HAP-1 (cell line): ENCODE data around the gene MAP3K14.

Experiments
- DNase-seq, 2 experiments: peaks; one replicate each; pipeline ENCODE4 v3.0.0-alpha.2; 2016 to 2020; ENCODE audit warnings: low spot score in 2 of 2
- H3K27me3 ChIP-seq: fragments of 250-450 bp; sonication (Bioruptor Pico); 2 replicates; pipeline ENCODE4 v1.5.1; 2020; ENCODE audit warnings: low read depth, mild to moderate bottlenecking, moderate library complexity
- H3K36me3 ChIP-seq: fragments of 250-450 bp; sonication (Bioruptor Pico); replicated peaks from 2 replicates; pipeline ENCODE4 v1.5.1; 2020; ENCODE audit warnings: mild to moderate bottlenecking
- H3K4me1 ChIP-seq: fragments of 250-450 bp; sonication (Bioruptor Pico); 2 replicates; pipeline ENCODE4 v1.5.1; 2020; ENCODE audit warnings: mild to moderate bottlenecking
- H3K4me3 ChIP-seq: fragments of 250-450 bp; sonication (Bioruptor Pico); 2 replicates; pipeline ENCODE4 v1.5.1; 2020; ENCODE audit warnings: mild to moderate bottlenecking, moderate library complexity
- H3K9me3 ChIP-seq: fragments of 250-450 bp; sonication (Bioruptor Pico); 2 replicates; pipeline ENCODE4 v1.5.1; 2020; ENCODE audit warnings: mild to moderate bottlenecking, moderate library complexity
- in situ Hi-C: fragments of 300-500 bp; cut with MboI; formaldehyde crosslinking; loops from 3 replicates; pipeline ENCODE4 v1.14.3; 2020; ENCODE audit warnings: low sequenced_read_pairs, inconsistent platforms, mixed read lengths

The MAP3K14 gene

DNA sequence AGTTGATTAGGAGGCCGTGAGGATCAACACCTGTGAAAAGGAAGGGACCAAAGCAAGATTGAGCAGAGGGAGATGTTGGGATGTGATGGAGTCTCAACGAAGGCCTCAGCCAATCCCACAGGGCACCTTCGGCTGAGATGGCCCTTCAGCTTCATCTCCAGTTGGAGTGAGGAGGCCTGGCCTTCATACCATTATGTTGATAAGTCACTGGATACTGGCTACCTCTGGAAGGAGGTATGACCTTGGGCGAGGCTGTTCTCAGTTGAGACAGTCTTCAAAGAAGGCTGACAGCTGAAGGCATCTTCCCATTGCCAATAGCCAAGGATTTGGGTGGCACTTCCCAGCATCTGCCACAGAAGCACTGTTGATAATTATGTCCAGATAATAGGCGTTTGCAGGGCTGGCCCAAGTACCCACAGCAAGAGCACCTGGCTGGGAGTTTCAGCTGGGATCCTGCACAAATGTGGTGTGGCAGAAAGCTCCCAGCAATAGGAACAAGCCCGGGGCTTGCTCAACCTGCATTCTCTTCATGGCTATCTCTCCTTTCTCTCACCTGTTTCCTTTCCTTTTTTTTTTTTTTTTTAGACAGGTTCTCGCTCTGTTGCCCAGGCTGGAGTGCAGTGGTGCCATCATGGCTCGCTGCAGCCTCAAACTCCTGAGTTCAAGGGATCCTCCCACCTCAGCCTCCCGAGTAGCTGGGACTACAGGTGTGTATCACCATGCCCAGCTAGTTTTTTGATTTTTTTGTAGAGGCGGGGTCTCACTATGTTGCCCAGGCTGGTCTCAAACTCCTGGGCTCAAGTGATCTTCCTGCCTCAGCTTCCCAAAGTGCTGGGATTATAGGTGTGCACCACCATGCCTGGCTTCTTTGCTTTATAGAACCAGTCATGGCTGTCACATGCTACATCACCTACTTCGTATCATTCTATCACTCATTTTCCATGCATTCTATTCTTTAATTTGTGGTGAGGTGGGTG is 18.2 kb upstream of the MAP3K14 start:
- H3K9me3 ChIP-seq = no peaks in the 10 kb centered on the region
- no peaks in the 10 kb centered on the region for H3K36me3 ChIP-seq
- DNase-seq = no peak
- H3K4me1 ChIP-seq = no peaks in the 10 kb centered on the region
- H3K4me3 ChIP-seq = no peak overlapping the region
- in situ Hi-C loops = loop anchor here (5.0 kb wide), 1 partner anchor 48 kb away; no protein-coding TSS in a partner anchor
- H3K27me3 ChIP-seq = peaks cover 7% of the 10 kb centered on the region; the same call in 1 of the 2 replicates

GRCh38 chr17:45334231-45334630 is 17.4 kb upstream of the MAP3K14 start:
- H3K4me1 ChIP-seq = no peaks in the 10 kb centered on the region
- H3K36me3 ChIP-seq = no peaks in the 10 kb centered on the region
- H3K9me3 ChIP-seq = no peaks in the 10 kb centered on the region
- in situ Hi-C loops = no loop called here
- H3K27me3 ChIP-seq = peaks cover 4% of the 10 kb centered on the region; the same call in 1 of the 2 replicates
- no peak for DNase-seq
- H3K4me3 ChIP-seq = no peak overlapping the region

DNA sequence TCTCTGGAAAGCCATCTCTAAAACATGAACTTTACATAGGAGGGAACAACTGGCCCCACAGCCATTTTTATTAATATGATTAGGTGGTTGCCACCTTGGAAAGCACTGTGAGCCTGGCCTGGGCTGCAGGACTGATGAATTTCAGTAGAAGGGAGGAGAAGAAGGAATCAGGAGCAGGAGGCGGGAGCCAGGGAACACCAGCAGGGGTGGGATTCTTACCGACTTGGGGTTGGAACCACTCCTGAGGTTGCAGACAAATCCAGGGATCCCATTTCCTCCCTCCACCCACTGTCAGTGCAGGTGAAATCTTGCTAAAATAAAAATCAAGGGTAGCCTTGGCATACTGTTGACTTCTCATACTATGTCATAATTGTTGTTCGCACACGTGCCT is 16.9 kb upstream of the MAP3K14 start:
- H3K36me3 ChIP-seq = no peaks in the 10 kb centered on the region
- DNase-seq = no peak
- peaks cover 4% of the 10 kb centered on the region; the same call in 1 of the 2 replicates for H3K27me3 ChIP-seq
- H3K4me1 ChIP-seq = no peaks in the 10 kb centered on the region
- H3K9me3 ChIP-seq = no peaks in the 10 kb centered on the region
- in situ Hi-C loops = no loop called here
- no peak overlapping the region for H3K4me3 ChIP-seq

DNA sequence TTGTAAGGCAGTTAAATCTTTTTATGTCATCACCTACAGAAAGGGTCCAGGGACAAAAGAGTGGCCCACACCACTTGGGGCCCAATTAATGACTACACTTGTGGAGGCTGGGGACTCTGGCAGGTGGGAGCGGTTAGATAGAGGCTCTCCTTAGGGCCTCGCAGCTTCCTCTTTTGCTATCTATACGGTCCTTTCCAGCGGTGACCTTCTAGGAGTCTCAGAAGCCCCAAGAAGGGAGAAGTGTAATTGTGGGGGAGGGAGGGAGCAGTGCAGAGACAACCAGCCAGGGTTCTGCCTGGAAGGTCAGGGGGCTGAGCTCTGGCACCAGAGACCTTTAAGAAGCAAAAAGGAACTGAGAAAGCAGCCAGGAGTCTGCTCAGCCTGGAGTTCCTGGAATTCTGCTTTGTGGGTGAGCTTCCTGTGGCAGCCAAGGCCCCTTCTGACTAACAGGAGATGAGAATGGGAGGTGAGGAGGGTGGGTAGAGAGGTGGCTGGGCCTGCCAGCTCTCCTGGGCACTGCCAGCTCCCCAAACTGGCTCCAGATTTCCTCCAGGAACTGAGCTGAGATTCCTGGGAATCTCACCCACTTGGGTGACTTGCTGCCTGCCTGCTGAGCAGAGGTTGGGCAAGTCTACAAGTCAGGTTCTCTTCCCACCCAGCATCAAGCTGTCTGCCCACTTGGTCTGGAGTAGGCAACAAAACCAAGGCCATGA is 16.3 kb upstream of the MAP3K14 start:
- Histone ChIP-seq H3K9me3 (no peaks in the 10 kb centered on the region), H3K27me3 (peaks cover 2% of the 10 kb centered on the region; the same call in 1 of the 2 replicates), H3K4me1 (no peaks in the 10 kb centered on the region), H3K4me3 (no peak overlapping the region), H3K36me3 (no peaks in the 10 kb centered on the region)
- DNase-seq = no peak
- in situ Hi-C loops = no loop called here

DNA sequence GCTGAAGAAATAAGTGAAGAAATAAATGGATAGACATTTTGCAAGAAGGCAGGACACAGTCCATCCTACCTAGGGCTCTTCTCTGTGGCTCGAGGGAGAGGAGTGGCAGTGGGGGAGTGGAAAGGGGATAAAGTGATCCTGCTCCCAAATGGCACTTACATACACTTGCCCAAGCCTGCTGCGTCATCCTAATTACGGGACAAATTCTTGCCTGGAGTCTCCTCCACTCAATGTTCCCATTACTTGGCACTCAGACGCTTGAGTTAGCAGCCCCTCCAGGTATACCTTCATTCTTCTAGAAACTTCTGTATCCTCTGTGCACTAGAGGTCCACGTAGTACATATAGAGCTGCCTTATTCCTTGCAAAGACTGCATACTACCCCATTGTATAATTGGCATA is 15.7 kb upstream of the MAP3K14 start:
- H3K4me3 ChIP-seq = no peak overlapping the region
- in situ Hi-C loops = no loop called here
- DNase-seq = no peak
- peaks cover 4% of the 10 kb centered on the region; the same call in 1 of the 2 replicates for H3K27me3 ChIP-seq
- H3K36me3 ChIP-seq = no peaks in the 10 kb centered on the region
- H3K9me3 ChIP-seq = no peaks in the 10 kb centered on the region
- no peaks in the 10 kb centered on the region for H3K4me1 ChIP-seq

DNA sequence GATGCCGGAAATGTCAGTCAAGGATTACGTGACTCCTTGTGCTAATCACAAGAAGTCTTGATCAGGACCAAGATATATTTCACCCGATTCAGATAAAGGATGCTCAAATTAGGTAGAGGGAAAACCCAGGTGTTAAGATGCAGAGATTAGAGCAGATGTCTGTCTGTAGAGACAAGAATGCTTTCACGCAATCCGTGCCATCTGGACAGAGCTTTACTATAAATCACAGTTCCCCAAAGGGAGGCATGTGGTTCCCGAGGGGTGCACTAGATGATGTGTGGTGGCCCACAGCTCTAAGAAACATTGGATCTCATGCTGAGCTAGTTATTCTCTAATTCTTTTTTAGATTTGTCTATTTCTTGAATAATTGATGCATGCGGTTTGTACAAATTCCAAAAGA is 9.8 kb upstream of the MAP3K14 start:
- H3K4me1 ChIP-seq = no peaks in the 10 kb centered on the region
- H3K36me3 ChIP-seq = no peaks in the 10 kb centered on the region
- no peak for DNase-seq
- H3K27me3 ChIP-seq = peaks cover 7% of the 10 kb centered on the region; the same call in 1 of the 2 replicates
- H3K4me3 ChIP-seq = no peak overlapping the region
- H3K9me3 ChIP-seq = no peaks in the 10 kb centered on the region
- in situ Hi-C loops = no loop called here

GRCh38 chr17:45325810-45326209 is 9.0 kb upstream of the MAP3K14 start:
- Histone ChIP-seq H3K9me3 (no peaks in the 10 kb centered on the region), H3K4me1 (no peaks in the 10 kb centered on the region), H3K36me3 (no peaks in the 10 kb centered on the region), H3K4me3 (no peak overlapping the region), H3K27me3 (peaks cover 7% of the 10 kb centered on the region; the same call in 1 of the 2 replicates)
- no peak for DNase-seq
- in situ Hi-C loops = no loop called here

DNA sequence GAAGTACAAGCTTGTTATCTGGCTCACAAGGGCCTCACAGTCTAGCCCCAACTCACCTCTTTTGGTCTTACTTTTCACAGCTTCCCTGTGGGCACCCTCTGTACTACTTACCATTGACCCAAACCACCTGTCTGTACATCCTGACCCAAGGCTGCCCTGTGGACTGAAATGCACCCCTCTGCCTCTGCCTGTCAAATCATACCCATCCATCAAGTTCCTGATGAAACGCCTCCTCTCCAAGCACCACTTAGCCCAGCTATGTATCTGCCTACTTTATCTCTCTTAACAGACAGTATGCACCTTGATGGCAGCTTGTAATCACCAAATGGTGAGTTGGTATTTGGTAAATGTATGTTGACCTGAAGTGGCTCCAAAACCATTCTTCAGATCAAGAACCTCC is 7.5 kb upstream of the MAP3K14 start:
- peaks cover 7% of the 10 kb centered on the region; the same call in 1 of the 2 replicates for H3K27me3 ChIP-seq
- no peaks in the 10 kb centered on the region for H3K36me3 ChIP-seq
- H3K4me3 ChIP-seq = no peak overlapping the region
- no peaks in the 10 kb centered on the region for H3K9me3 ChIP-seq
- in situ Hi-C loops = no loop called here
- H3K4me1 ChIP-seq = no peaks in the 10 kb centered on the region
- DNase-seq = no peak

DNA sequence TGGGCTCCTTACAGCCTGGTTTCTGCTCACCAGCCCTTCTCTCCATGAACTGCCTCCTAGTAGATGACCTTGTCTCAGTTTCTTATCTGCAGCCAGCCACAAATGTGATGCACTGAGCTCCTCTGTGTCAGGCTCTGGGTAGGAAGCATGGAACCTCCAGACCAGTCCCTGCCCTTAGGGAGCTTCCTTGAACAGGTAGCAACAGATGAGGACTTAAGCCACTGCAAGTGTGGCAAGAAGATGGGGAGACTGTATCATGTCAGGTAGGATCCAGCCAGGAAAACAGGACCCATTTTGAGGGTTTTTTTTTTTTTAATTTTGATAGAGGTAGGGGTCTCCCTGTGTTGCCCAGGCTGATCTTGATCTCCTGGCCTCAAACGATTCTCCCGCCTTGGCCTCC is 5.3 kb upstream of the MAP3K14 start:
- DNase-seq = no peak
- Histone ChIP-seq H3K36me3 (no peaks in the 10 kb centered on the region), H3K9me3 (no peaks in the 10 kb centered on the region), H3K4me1 (no peaks in the 10 kb centered on the region; the same call in 1 of the 2 replicates), H3K4me3 (no peak overlapping the region), H3K27me3 (0 out of 2 replicates have a peak, but pooled peaks cover 4% of the 10 kb centered on the region)
- in situ Hi-C loops = no loop called here

DNA sequence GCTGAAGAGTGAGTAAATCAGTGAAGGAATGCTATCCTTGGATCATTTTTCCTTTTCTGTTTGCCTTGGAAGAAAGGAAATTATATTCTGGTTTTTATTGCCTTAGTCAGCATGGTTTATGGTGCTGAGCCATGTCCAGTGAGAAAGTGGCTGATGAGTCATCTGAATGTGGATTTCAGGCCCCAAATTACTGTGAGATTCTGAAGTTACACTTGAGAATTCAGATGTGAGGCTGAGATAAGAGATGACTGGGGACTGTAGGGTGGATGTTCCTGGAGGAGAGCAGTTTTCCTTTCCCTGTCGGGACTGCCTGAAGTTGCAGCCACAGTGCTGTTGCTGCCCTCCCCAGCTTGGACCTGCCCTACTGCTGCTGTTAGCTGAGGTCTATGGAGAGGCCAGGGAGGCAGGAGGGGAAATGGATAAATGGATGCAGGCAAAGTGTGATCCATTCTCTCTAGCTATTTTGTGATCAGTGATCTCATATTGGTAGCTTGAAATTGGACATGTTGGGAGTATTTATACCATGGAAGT is 4.2 kb upstream of the MAP3K14 start:
- no peaks in the 10 kb centered on the region; the same call in 1 of the 2 replicates for H3K4me1 ChIP-seq
- H3K9me3 ChIP-seq = no peaks in the 10 kb centered on the region
- H3K27me3 ChIP-seq = 0 out of 2 replicates have a peak, but pooled peaks cover under 1% of the 10 kb centered on the region
- no peak for DNase-seq
- H3K36me3 ChIP-seq = no peaks in the 10 kb centered on the region
- no peak overlapping the region for H3K4me3 ChIP-seq
- in situ Hi-C loops = no loop called here

- in situ Hi-C loops = no loop called here
- Histone ChIP-seq H3K9me3 (no peaks in the 10 kb centered on the region), H3K4me3 (no peak overlapping the region), H3K27me3 (no peaks in the 10 kb centered on the region), H3K4me1 (peaks cover 6% of the 10 kb centered on the region), H3K36me3 (no peaks in the 10 kb centered on the region)
- DNase-seq = no peak
Measured at GRCh38 chr17:45320349-45320930, 3.6 kb upstream of the MAP3K14 start.

- no peak overlapping the region for H3K4me3 ChIP-seq
- H3K27me3 ChIP-seq = no peaks in the 10 kb centered on the region
- no peaks in the 10 kb centered on the region for H3K9me3 ChIP-seq
- no peak for DNase-seq
- in situ Hi-C loops = no loop called here
- no peaks in the 10 kb centered on the region for H3K36me3 ChIP-seq
- peaks cover 17% of the 10 kb centered on the region for H3K4me1 ChIP-seq
Measured at GRCh38 chr17:45319239-45319703, 2.5 kb upstream of the MAP3K14 start.

- Histone ChIP-seq H3K36me3 (no peaks in the 10 kb centered on the region), H3K4me3 (no peak overlapping the region), H3K9me3 (no peaks in the 10 kb centered on the region), H3K27me3 (no peaks in the 10 kb centered on the region), H3K4me1 (peaks cover 23% of the 10 kb centered on the region)
- no peak for DNase-seq
- in situ Hi-C loops = no loop called here
Measured at GRCh38 chr17:45318561-45319230, 1.9 kb upstream of the MAP3K14 start.
